Fibroblast of the aortic adventitia (primary cell): ENCODE results near the gene MYCBP2. TPM values are rescaled to one million over a fixed set of nuclear protein-coding genes. Genes with fewer than 3 reads are reported as not detected.

ENCODE experiments used
- DNase-seq: peaks from one replicate; pipeline ENCODE4 v3.0.0-alpha.2; 2010; ENCODE audit warnings: low read depth
- H3K4me3 ChIP-seq: 2 replicates; pipeline ENCODE4 v1.5.1; 2011; ENCODE audit warnings: low read depth, mild to moderate bottlenecking, control low read depth, low read length, moderate library complexity
- total RNA-seq: library from RNA; depleted of rRNA; stranded (reverse); fragments of >200 nt; gene quantifications from 2 replicates; pipeline ENCODE4 v1.2.3, GENCODE V29; 2012; ENCODE audit warnings: low replicate concordance
- TF ChIP-seq, protein P1 (sequence below): IDR thresholded peaks from 2 replicates; pipeline ENCODE4 v1.5.1; 2011; ENCODE audit warnings: mild to moderate bottlenecking, low read length, control low read depth, inconsistent platforms; ENCODE audit not compliant: insufficient read depth

MYCBP2 gene
- total RNA-seq, 1 donor = 84.9 TPM

DNA sequence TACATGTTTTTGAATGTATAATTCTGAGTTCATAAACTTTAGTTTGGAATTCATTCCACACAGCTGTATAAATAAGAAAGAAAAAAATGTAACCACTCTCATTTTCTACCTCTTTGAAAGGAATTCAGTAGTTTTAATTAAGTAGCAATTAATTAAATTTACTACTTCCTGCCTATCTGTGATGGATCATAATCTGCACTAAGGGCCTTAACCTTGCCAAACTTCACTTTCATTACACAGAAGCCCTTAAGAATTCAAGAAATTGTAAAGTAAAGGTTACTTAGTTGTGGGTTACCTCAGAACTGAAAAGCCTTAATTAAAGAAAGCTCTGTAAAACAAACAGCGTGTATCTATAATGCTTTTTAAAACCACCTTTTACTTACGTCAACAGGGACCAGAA is 188.1 kb downstream of the MYCBP2 start:
- no peak for DNase-seq
- H3K4me3 ChIP-seq = no peak overlapping the region
- TF ChIP-seq, protein P1, sequence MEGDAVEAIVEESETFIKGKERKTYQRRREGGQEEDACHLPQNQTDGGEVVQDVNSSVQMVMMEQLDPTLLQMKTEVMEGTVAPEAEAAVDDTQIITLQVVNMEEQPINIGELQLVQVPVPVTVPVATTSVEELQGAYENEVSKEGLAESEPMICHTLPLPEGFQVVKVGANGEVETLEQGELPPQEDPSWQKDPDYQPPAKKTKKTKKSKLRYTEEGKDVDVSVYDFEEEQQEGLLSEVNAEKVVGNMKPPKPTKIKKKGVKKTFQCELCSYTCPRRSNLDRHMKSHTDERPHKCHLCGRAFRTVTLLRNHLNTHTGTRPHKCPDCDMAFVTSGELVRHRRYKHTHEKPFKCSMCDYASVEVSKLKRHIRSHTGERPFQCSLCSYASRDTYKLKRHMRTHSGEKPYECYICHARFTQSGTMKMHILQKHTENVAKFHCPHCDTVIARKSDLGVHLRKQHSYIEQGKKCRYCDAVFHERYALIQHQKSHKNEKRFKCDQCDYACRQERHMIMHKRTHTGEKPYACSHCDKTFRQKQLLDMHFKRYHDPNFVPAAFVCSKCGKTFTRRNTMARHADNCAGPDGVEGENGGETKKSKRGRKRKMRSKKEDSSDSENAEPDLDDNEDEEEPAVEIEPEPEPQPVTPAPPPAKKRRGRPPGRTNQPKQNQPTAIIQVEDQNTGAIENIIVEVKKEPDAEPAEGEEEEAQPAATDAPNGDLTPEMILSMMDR = no peak

DNA sequence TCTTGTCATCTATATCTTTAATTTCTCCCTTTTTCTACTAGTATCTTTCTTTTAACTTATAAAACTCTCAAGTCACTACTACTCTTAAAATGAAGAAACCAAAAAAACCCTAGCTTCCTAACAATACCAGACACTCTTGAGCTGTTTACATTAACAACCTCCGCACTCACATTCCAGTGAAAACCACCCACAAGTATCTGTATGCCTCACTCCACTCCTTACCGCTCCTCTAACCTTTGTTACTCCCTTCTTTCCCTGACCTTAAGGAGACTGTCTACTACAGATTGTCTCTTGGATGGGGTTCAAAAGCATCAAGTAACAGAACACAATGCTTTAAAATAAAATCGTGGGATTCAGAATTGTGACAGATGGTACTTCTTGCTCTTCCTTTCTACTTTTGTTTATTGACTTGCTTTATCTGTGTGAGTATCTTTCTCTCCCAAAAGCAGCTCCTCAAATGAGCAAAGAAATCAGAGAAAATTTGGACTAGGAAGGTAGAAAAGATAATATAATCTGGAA is 189.9 kb downstream of the MYCBP2 start:
- no peak overlapping the region for H3K4me3 ChIP-seq
- TF ChIP-seq, protein P1 = no peak
- DNase-seq = peak; percentile 34

DNA sequence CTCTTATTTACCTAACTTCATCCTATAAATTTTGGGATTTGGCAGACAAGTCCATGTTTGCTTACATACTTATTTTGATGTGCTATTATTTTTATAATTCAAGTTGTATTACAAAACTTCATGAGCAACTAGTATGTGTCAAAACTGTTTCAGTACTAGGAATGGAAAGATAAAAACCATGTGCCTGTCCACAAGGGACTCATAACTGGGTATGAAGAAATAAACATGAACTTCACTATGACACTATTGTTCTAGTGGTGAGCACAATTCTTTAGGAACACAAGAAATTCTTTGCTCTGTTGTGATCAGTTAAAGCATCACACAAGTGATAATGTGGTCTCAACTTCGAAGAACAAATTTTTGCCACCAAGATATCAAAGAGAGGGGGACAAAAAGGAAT is 202.5 kb downstream of the MYCBP2 start:
- TF ChIP-seq, protein P1 = no peak
- H3K4me3 ChIP-seq = no peak overlapping the region
- no peak for DNase-seq

DNA sequence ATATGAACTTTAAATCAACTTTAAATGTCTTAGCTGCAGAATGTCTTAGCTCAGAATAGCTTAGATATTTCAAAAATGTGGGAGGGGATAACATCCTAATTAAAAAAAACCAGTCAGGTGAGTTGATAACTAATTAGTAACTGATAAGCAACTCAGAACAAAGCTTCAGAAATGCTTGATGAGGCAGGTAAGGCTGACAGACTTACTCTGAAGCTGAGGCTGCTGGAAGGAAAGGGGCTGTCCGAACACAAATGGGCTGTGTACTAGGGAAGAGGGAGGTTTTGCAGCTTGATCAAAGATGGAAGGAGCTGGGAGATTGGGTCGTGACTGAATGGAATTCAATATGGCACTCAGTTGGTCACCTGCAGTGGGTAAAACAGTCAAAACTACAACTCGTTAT is 208.8 kb downstream of the MYCBP2 start:
- no peak overlapping the region for H3K4me3 ChIP-seq
- DNase-seq = no peak
- TF ChIP-seq, protein P1 = no peak

DNA sequence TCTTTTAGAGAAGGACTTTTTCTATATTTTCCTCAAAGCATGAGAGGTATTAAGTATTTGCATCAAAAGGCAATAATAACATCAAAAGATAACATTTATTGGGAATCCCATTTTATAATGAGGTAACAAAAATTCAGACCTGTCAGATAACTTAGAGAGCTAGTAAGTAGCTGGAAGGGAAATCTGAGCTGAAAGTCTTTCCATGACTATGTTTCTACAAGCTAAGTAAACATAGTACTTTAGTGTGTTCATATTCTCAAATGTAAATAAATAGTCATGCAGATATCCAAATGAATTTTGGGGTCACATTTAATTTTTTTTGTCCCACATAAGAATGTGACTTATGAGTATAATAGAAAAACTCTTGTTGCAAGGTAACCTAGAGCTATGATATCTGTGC is 212.6 kb downstream of the MYCBP2 start:
- TF ChIP-seq, protein P1 = no peak
- DNase-seq = no peak
- H3K4me3 ChIP-seq = no peak overlapping the region

DNA sequence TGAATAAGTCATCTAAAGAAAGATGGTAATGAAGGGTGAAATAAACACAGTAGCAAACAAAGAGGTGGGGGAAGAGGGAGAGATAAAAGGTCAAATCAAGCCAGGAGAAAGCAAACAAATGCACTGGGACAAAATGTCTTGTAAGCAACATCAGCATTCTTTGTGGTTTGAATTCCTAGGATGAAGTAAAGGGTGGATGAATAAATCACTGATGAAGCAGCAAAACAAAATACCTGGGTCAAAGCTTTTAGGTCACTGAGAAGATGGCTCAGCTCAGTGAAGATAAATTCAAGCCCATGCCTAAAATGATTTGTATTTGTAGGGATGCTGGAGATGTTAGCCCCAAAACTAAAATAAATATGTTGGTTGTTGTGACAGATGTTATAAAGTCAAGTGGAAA is 213.4 kb downstream of the MYCBP2 start:
- no peak overlapping the region for H3K4me3 ChIP-seq
- no peak for DNase-seq
- TF ChIP-seq, protein P1 = no peak

DNA sequence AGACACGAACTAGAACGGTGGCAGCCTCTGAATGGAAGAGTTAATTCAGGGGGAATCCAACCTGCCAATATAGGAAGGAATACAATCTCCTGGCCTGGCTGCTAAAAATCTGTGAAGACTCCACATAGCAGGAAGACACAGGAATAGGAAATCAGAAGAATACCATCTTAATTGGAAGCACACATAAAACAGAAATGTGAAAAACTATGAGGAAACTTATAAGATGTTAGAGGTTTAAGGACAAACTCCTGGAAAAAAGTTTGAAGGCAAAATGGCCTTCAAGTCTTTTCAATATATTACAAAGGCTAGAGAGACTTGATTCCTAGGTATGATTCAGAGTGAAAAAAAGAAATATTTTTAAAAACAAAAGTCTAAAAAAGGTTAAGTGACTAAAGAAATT is 221.8 kb downstream of the MYCBP2 start:
- H3K4me3 ChIP-seq = no peak overlapping the region
- TF ChIP-seq, protein P1 = no peak
- DNase-seq = no peak
